HG03039 (cell line): Measurements from ENCODE around the gene PIP.
"Not testable (repeated sequence)": the region's sequence is repeated elsewhere in the genome, so short reads cannot be mapped to it uniquely, and the experiment has no call there.

Source experiments
- ATAC-seq: cut with Tn5 transposase; IDR thresholded peaks from one replicate; pipeline ENCODE4 v1.9.1; 2021; ENCODE audit warnings: mild to moderate bottlenecking, moderate library complexity; ENCODE audit not compliant: unreplicated experiment

The PIP gene

GRCh38 chr7:143176128-143176527 is 44.3 kb downstream of the PIP start:
- ATAC-seq = no peak

GRCh38 chr7:143177374-143178119 is 45.7 kb downstream of the PIP start:
- no peak for ATAC-seq

GRCh38 chr7:143180771-143181170 is 48.9 kb downstream of the PIP start:
- not testable (repeated sequence) for ATAC-seq

- no peak for ATAC-seq
Measured at GRCh38 chr7:143181349-143181748, 49.5 kb downstream of the PIP start.

- ATAC-seq = no peak
Measured at GRCh38 chr7:143183024-143183423, 51.1 kb downstream of the PIP start, which contains the start of gene TAS2R39. TSS of gene TAS2R39 (plus strand) at chr7:143183419. CDS start at chr7:143183419, 0 bp downstream.

GRCh38 chr7:143185551-143185950 is 53.7 kb downstream of the PIP start:
- no peak for ATAC-seq

GRCh38 chr7:143188994-143189393 is 57.1 kb downstream of the PIP start:
- ATAC-seq = no peak
